Endothelial cell of umbilical vein (primary cell): ENCODE results near the gene GAK. TPM values are rescaled to one million over a fixed set of nuclear protein-coding genes. Genes with fewer than 3 reads are reported as not detected.

Experiments
- BruUV-seq: library from RNA; stranded (reverse); fragments of 400-500 nt; replicated peaks from 2 replicates; lab custom pipeline; 2021; lab: Mats Ljungman, UMichigan
- CTCF ChIA-PET: fragments of 300-600, 350-600 bp; sonication (Branson Sonifier 250); formaldehyde crosslinking; loops from one replicate; lab custom pipeline; 2021; ENCODE audit warnings: antibody characterized with exemption, inconsistent platforms; lab: Charles Lee
- POLR2A ChIA-PET: fragments of 300-600, 350-600 bp; sonication (Branson Sonifier 250); formaldehyde crosslinking; loops from one replicate; lab custom pipeline; 2021; ENCODE audit warnings: antibody characterized with exemption, inconsistent platforms; lab: Charles Lee
- DNase-seq: peaks from one replicate; pipeline ENCODE4 v3.0.0-alpha.2; 2011; ENCODE audit warnings: low read depth, low spot score
- FAIRE-seq: peaks from 2 replicates; lab custom pipeline; 2011; peaks lifted over from hg19 to GRCh38; lab: Jason Lieb, UNC
- H2AFZ ChIP-seq: 2 replicates; pipeline ENCODE4 v1.6.0; 2012; ENCODE audit warnings: low read depth, low read length, control low read depth, inconsistent platforms
- H3K27ac ChIP-seq: 2 replicates; pipeline ENCODE4 v1.5.1; 2011; ENCODE audit warnings: low read depth, mild to moderate bottlenecking, control low read depth, low read length, moderate library complexity; ENCODE audit not compliant: insufficient read depth
- H3K27me3 ChIP-seq, 2 experiments: 2 replicates each; pipeline versions ENCODE4 v1.6.0 to v1.6.1; 2011; ENCODE audit warnings: low read length in 2 of 2, mixed read lengths in 1 of 2; ENCODE audit not compliant: control insufficient read depth in 2 of 2, insufficient read depth in 2 of 2
- H3K36me3 ChIP-seq, 2 experiments: 2 replicates in 1 of 2; 3 replicates in 1 of 2; pipeline ENCODE4 v1.5.1; 2011; ENCODE audit warnings: low read length in 2 of 2, mild to moderate bottlenecking in 1 of 2, moderate library complexity in 1 of 2; ENCODE audit not compliant: control insufficient read depth in 2 of 2, insufficient read depth in 2 of 2; ENCODE audit errors: extremely low read depth in 1 of 2
- H3K4me1 ChIP-seq: 3 replicates; pipeline ENCODE4 v1.5.1; 2011; ENCODE audit warnings: mild to moderate bottlenecking, low read length; ENCODE audit not compliant: control insufficient read depth, insufficient read depth; ENCODE audit errors: extremely low read depth
- H3K4me2 ChIP-seq: 2 replicates; pipeline ENCODE4 v1.6.1; 2011; ENCODE audit warnings: low read length, control low read depth, mixed read lengths; ENCODE audit not compliant: insufficient read depth
- H3K4me3 ChIP-seq, 3 experiments: fragments of 200-600 bp in 1 of 3; sonication (generic), shearing (Covaris generic) in 1 of 3; replicated peaks in 1 of 3; 2 replicates each; pipeline ENCODE4 v1.5.1; 2011 to 2016; ENCODE audit warnings: control low read depth in 3 of 3, low read length in 3 of 3, mild to moderate bottlenecking in 2 of 3, inconsistent platforms in 1 of 3, low read depth in 1 of 3, moderate library complexity in 1 of 3; ENCODE audit not compliant: insufficient read depth in 1 of 3
- H3K79me2 ChIP-seq: 2 replicates; pipeline ENCODE4 v1.6.0; 2012; ENCODE audit warnings: low read length, inconsistent platforms; ENCODE audit not compliant: control insufficient read depth, insufficient read depth
- H3K9ac ChIP-seq: replicated peaks from 2 replicates; pipeline ENCODE3; 2011; ENCODE audit warnings: low read length, control low read depth; ENCODE audit not compliant: insufficient read depth; ENCODE audit errors: extremely low read depth
- H3K9me1 ChIP-seq: replicated peaks from 3 replicates; pipeline ENCODE4 v1.6.0; 2011; ENCODE audit warnings: mild to moderate bottlenecking, low read length; ENCODE audit not compliant: control insufficient read depth, insufficient read depth; ENCODE audit errors: extremely low read depth
- H3K9me3 ChIP-seq: replicated peaks from 2 replicates; pipeline ENCODE4 v1.5.1; 2012; ENCODE audit warnings: low read length, inconsistent platforms; ENCODE audit not compliant: control insufficient read depth, insufficient read depth
- H4K20me1 ChIP-seq: replicated peaks from 2 replicates; pipeline ENCODE3; 2011; ENCODE audit warnings: mild to moderate bottlenecking, low read length; ENCODE audit not compliant: control insufficient read depth, insufficient read depth; ENCODE audit errors: extremely low read depth
- EZH2 ChIP-seq: IDR thresholded peaks from 2 replicates; pipeline ENCODE4 v1.6.1; 2012; ENCODE audit warnings: borderline replicate concordance, low read depth, mild to moderate bottlenecking, moderate library complexity, low read length, inconsistent platforms; ENCODE audit not compliant: severe bottlenecking
- FOS ChIP-seq: IDR thresholded peaks from 2 replicates; pipeline ENCODE4 v1.6.1; 2011; ENCODE audit warnings: mild to moderate bottlenecking, low read length, moderate library complexity, borderline replicate concordance; ENCODE audit not compliant: insufficient read depth
- GATA2 ChIP-seq: IDR thresholded peaks from 2 replicates; pipeline ENCODE4 v1.7.0; 2011; ENCODE audit warnings: low read depth, mild to moderate bottlenecking, moderate library complexity, mixed read lengths, low read length; ENCODE audit not compliant: insufficient read length, insufficient read depth
- JUN ChIP-seq: IDR thresholded peaks from 2 replicates; pipeline ENCODE4 v1.6.1; 2011; ENCODE audit warnings: borderline replicate concordance, low read depth; ENCODE audit not compliant: insufficient read length, insufficient read depth
- MAX ChIP-seq: IDR thresholded peaks from 2 replicates; pipeline ENCODE4 v1.6.1; 2011; ENCODE audit not compliant: insufficient read depth, insufficient read length
- MYC ChIP-seq: IDR thresholded peaks from one replicate; pipeline ENCODE4 v1.6.1; 2011; ENCODE audit warnings: mild to moderate bottlenecking, low read depth, low read length
- POLR2A ChIP-seq: IDR thresholded peaks from 2 replicates; pipeline ENCODE4 v1.6.1; 2012; ENCODE audit warnings: low read depth, mild to moderate bottlenecking, control low read depth, low read length
- POLR2AphosphoS5 ChIP-seq: IDR thresholded peaks from 2 replicates; pipeline ENCODE4 v1.6.1; 2012; ENCODE audit warnings: low read depth, mild to moderate bottlenecking, control low read depth, low read length, moderate library complexity; ENCODE audit not compliant: insufficient read depth
- dilution Hi-C: fragments of 300-500 bp; cut with MboI; formaldehyde crosslinking; loops from one replicate; pipeline ENCODE4 v1.15.0; 2019; ENCODE audit warnings: low sequenced_read_pairs; ENCODE audit not compliant: extremely low pct_ligation_motif_present
- intact Hi-C: fragments of 100-400 bp; cut with micrococcal nuclease; formaldehyde crosslinking; loops from one replicate; pipeline ENCODE4 v1.10.0; 2022
- polyA plus RNA-seq, 4 experiments: library from polyadenylated mRNA; depleted of rRNA in 3 of 4; stranded (reverse) in 3 of 4; unstranded in 1 of 4; fragments of >200 nt; gene quantifications; 2 replicates each; pipeline versions ENCODE4 v1.2.1 to v1.2.3, GENCODE V29; 2011 to 2012; ENCODE audit warnings: missing spikeins in 1 of 4
- total RNA-seq: library from RNA; stranded (reverse); gene quantifications from 2 replicates; pipeline ENCODE4 v1.2.3, GENCODE V29; 2021

Gene GAK
- total and polyA plus RNA-seq, 2 donors (not counting 3 experiments of a cell fraction or from before 2014, with no cell fraction given) = 49.6 to 109 TPM

- Histone ChIP-seq H3K4me1 (no peaks in the 10 kb centered on the region), H4K20me1 (no peaks in the 10 kb centered on the region), H3K9me1 (no peaks in the 10 kb centered on the region), H3K79me2 (no peaks in the 10 kb centered on the region), H3K27me3 (no peaks in the 10 kb centered on the region), H3K27ac (no peak overlapping the region), H2AFZ (no peak overlapping the region), H3K4me3 (no peak overlapping the region), H3K36me3 (peaks cover 0 to 27% of the 10 kb centered on the region in 2 experiments), H3K4me2 (no peak overlapping the region), H3K9me3 (no peaks in the 10 kb centered on the region), H3K9ac (no peak overlapping the region)
- no peak for TF ChIP-seq GATA2
- no peak for TF ChIP-seq MYC
- no peak for TF ChIP-seq JUN
- no peak for TF ChIP-seq FOS
- no peak for TF ChIP-seq POLR2A
- TF ChIP-seq POLR2AphosphoS5 = no peak
- no peak for DNase-seq
- POLR2A ChIA-PET = no interaction called here
- no TSS peak for BruUV-seq
- dilution Hi-C loops = no loop called here
- intact Hi-C loops = no loop called here
- CTCF ChIA-PET = interaction anchor here (0.9 kb wide), 1 partner anchor 91 kb away, joined by 4 read pairs; the partner anchor contains the start of gene IDUA
- FAIRE-seq = no peak
Measured at GRCh38 chr4:896216-896615, 35.9 kb downstream of the GAK start.

- no peaks in the 10 kb centered on the region for H3K9me1 ChIP-seq
- CTCF ChIA-PET = no interaction called here
- H4K20me1 ChIP-seq = no peaks in the 10 kb centered on the region
- no peak for DNase-seq
- H3K36me3 ChIP-seq = peaks cover 0 to 28% of the 10 kb centered on the region in 2 experiments
- POLR2A ChIA-PET = no interaction called here
- no peaks in the 10 kb centered on the region for H3K4me1 ChIP-seq
- BruUV-seq = no TSS peak
- no peaks in the 10 kb centered on the region for H3K9me3 ChIP-seq
- no peaks in the 10 kb centered on the region for H3K27me3 ChIP-seq
- H3K4me3 ChIP-seq = no peak overlapping the region
- no peak overlapping the region for H2AFZ ChIP-seq
- no peaks in the 10 kb centered on the region for H3K79me2 ChIP-seq
- H3K4me2 ChIP-seq = no peak overlapping the region
- no peak for FAIRE-seq
- intact Hi-C loops = no loop called here
- no peak overlapping the region for H3K9ac ChIP-seq
- dilution Hi-C loops = no loop called here
- H3K27ac ChIP-seq = no peak overlapping the region
- TF ChIP-seq MAX (no peak), POLR2A (no peak), MYC (no peak), FOS (no peak), EZH2 (no peak)
Measured at GRCh38 chr4:895596-895995, 36.5 kb downstream of the GAK start.
